Dendritic cell treated with granulocyte-macrophage colony-stimulating factor and Interleukin-4, amounts not matched to agents 40 ng/mL and 50 ng/mL, for 4 days (primary cell): ENCODE results near the gene KIZ.

ENCODE experiments used
- H3K27ac Mint-ChIP-seq: one replicate; pipeline ENCODE4 v1.8.0; 2022; ENCODE audit warnings: mild to moderate bottlenecking, mixed read lengths
- H3K27me3 Mint-ChIP-seq: one replicate; pipeline ENCODE4 v1.8.0; 2022; ENCODE audit warnings: mild to moderate bottlenecking, mixed read lengths
- H3K36me3 Mint-ChIP-seq: one replicate; pipeline ENCODE4 v1.8.0; 2022; ENCODE audit warnings: low read depth, mixed read lengths
- H3K4me1 Mint-ChIP-seq: one replicate; pipeline ENCODE4 v1.8.0; 2022; ENCODE audit warnings: low read depth, mixed read lengths
- H3K4me3 Mint-ChIP-seq: one replicate; pipeline ENCODE4 v1.8.0; 2022; ENCODE audit warnings: mild to moderate bottlenecking, moderate library complexity, mixed read lengths
- H3K9me3 Mint-ChIP-seq: one replicate; pipeline ENCODE4 v1.8.0; 2022; ENCODE audit warnings: mixed read lengths
- intact Hi-C: fragments of 100-400 bp; cut with micrococcal nuclease; formaldehyde crosslinking; loops from one replicate; pipeline ENCODE4 v1.15.0; 2022

Gene KIZ

DNA sequence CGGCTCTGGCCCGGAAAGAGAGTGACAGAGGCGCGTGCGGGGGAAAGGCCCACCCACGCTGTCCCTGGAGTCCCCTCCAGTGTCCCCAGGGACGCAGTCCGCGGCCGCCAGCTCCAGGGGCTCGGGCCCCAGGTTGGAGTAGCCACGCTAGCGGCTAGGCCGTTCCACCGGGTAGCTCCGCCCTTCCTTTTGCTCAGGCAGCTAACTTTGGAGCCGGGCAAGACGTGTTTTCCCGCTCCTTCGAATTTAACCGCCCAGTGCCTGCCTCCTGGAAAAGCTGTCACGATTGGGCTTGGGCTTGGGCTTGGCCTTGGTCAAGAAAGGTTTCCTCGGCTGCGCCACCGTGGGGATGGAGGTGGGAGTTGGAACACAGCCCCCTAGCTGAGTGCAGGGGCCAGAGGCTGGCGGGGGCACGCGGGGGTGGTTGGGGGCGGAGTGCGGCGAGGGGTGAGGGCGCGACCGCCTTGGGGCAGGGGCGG lies 24.4 kb upstream of the KIZ start:
- Mint-ChIP-seq H3K9me3 (no peaks in the 10 kb centered on the region), H3K27ac (peak overlapping the region; percentile 88), H3K4me3 (peak overlapping the region; percentile 82), H3K27me3 (peaks cover 86% of the 10 kb centered on the region), H3K36me3 (no peaks in the 10 kb centered on the region), H3K4me1 (peaks cover 51% of the 10 kb centered on the region)
- intact Hi-C loops, result no loop called here

DNA sequence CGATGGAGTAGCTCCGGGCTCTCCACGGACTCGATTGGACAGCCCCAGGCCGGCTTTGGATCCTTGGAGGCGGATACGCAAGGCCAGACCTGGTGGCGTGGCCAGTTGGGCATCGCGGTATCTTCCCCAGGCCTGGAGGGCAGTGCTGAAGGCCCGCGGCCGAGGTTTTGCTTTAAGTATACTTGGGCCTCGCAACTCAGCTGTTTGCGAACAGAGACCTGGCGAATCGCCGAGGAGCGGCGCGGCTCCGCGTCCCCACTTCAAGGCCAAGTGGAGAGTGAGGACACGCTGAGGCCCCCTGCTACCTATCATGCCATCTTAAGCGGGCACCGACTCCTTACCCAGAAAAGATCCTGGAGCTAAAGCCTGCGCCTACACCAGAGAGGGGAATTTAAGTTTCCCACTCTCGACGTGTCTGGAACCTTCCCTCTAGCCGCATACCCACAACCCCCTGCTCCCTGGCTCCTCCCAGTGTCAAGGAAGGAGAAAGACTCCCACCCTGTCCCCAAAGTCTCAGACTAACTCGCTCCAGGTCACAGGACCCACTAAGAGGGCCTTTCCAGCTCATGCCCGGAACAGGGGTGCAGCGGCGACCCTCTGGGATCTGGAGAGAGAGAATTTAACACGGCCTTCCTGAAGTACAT lies 23.8 kb upstream of the KIZ start:
- Mint-ChIP-seq H3K36me3 (no peaks in the 10 kb centered on the region), H3K4me3 (peak overlapping the region; percentile 72), H3K4me1 (peaks cover 51% of the 10 kb centered on the region), H3K27me3 (peaks cover 85% of the 10 kb centered on the region), H3K27ac (peak overlapping the region; percentile 88), H3K9me3 (no peaks in the 10 kb centered on the region)
- intact Hi-C loops, result no loop called here

DNA sequence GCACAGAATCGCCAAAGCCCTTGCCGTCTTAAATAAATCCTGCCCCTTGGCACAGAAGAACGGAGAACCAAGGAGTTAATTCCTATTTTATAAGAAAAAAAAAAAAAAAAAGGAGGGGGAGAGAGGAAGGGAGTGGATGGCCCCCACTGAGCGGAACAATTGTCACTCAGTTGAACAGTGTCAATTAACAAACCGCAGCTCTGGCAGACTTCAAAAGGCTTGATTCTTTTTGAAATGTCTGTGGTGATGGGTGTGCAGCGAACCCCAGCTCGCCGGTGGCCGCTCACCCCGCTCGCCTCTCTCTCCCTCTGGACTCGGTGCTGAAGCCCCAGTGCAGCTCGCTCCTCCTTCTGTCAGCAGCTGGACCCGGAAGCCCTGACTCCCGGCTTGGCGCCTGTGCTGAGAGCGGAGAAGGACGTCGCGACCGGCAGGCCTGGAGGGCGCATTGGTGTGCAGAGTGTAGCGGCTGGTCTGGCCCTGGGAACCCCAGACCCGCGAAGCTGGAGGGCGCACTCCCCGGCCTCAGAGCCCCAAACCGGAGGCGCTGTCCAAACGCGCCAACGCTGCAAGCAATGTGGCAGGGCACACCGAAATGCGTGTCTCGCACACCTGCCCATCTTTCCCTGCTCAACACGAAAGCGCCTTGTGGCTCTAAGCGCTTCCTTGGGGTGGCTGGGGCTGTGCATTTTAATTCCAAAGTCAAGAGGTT lies 23.1 kb upstream of the KIZ start:
- peaks cover 86% of the 10 kb centered on the region for H3K27me3 Mint-ChIP-seq

DNA sequence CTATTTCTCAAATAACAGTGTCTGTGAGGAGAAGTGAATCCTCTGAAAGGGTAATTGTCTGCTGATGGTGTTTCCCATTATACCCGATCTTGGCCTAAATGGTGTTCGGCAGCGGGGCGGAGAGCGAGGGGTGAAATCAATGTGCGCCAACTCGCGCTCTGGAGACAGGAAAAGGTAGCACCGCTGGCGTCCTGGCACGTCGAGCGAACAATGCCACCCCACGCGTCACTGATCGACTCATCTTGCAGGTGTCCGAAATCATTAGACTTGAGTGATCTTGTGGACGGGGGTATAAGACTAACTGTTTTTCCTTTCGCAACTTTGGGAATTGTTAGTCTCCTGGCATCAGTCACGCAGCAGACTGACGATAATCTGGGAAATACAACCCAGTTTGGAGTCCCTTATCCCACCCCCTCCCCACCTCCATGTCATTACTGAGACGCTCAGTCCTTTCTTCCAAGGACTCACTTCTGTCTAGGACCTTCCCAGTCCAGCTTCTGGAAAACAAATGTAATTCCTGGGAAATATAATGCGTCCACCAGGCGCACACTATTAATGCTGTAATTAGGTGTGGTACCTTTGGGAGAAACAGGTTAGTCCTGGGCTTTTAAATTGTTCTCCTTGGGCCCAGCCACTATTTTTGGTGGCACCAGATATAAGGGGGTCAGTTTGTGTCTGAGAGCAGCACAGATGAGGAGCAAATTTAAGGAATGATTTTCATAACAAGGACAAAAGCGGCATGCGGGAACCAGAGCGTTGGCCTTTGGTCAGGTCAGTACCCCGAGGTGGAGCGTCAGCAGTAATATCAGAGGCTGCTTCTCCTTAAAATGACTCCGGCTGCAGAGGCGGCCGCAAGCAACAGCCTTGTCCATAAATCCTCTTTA lies 22.1 kb upstream of the KIZ start:
- Mint-ChIP-seq H3K4me3 (no peak overlapping the region), H3K27me3 (peaks cover 85% of the 10 kb centered on the region), H3K4me1 (peaks cover 51% of the 10 kb centered on the region), H3K9me3 (no peaks in the 10 kb centered on the region), H3K36me3 (no peaks in the 10 kb centered on the region), H3K27ac (no peak overlapping the region)
- intact Hi-C loops, result no loop called here

More for the DNA sequence above, 23.1 kb upstream of the KIZ start:
- peak overlapping the region; percentile 72 for H3K4me3 Mint-ChIP-seq
- H3K36me3 Mint-ChIP-seq, result no peaks in the 10 kb centered on the region
- H3K4me1 Mint-ChIP-seq, result peaks cover 51% of the 10 kb centered on the region
- intact Hi-C loops, result no loop called here
- no peaks in the 10 kb centered on the region for H3K9me3 Mint-ChIP-seq
- H3K27ac Mint-ChIP-seq, result peak overlapping the region; percentile 88

DNA sequence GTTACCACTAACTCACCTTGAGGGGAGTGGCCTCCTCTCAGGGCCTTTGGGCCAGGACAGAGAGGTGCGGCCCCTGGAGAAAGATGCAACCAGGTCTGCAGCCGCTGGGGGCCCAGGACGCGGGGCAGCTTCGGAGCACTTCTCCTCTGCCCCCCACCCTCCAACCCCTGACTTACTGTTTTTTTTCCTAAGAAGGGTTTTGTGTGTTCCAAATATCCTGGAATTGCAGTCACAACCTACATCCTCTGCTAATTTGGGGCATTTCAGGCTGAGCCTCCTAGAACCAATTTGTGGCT lies 21.5 kb upstream of the KIZ start:
- intact Hi-C loops, result no loop called here
- Mint-ChIP-seq H3K4me1 (peaks cover 48% of the 10 kb centered on the region), H3K9me3 (no peaks in the 10 kb centered on the region), H3K36me3 (no peaks in the 10 kb centered on the region), H3K27ac (no peak overlapping the region), H3K27me3 (peaks cover 86% of the 10 kb centered on the region), H3K4me3 (no peak overlapping the region)

DNA sequence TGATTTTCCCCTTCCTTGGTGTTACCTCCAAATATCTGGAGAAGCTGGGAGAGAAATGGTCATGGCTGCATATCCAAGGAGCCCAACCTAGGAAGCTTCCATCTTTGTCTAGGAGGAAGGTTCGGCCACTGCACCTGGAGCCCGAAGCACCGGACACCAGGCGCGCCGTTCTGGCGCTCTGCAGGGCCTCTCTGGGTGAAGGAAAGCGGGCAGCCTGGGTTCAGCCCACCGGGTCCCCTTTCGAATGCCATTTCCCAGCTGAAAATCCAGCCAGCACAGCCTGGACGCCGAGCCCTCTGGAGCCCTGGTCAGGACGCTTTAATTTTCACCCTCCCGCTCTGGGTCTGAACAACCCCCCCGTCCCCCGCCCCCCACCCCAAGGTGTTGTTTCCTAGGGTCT lies 21.0 kb upstream of the KIZ start:
- no peaks in the 10 kb centered on the region for H3K9me3 Mint-ChIP-seq
- H3K27me3 Mint-ChIP-seq, result peaks cover 89% of the 10 kb centered on the region
- no peaks in the 10 kb centered on the region for H3K36me3 Mint-ChIP-seq
- no peak overlapping the region for H3K27ac Mint-ChIP-seq
- peaks cover 45% of the 10 kb centered on the region for H3K4me1 Mint-ChIP-seq
- no peak overlapping the region for H3K4me3 Mint-ChIP-seq
- intact Hi-C loops, result no loop called here

DNA sequence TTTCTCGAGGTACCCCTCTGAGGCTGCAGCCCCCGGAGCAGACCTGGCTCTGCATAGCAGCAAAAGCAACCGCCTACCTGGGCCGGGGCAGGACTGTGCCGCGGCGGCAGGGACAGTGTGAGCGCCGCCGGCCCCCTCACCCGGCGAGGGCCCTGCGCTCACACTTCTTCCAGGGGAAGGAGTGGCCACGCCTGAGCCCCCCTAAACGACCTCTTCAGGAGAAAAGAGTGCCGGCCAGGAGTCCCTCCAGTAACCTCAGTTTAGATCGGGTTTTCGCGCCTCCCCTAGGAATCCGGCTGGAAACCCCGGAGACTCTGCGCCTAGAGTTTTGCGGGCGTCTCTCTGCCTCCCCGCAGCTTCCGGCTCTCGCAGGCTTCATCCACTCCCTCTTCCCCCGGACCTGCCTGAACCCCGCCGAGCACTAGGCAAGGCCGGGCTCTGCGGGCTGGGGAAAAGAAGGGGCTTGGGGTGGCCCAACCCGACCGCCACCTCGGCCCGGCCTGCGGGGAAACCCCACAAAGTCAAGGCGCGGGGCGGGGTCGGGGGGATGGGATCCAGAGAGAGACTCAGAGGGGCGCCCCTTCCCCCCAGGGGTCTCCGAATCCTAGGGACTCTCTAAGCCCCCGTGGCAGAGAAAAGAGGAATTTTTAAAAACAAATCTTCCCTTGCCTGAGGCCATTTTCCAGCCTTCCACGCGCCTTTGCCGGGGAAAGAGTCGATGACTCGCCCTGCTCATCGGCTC lies 20.3 kb upstream of the KIZ start:
- Mint-ChIP-seq H3K4me1 (peaks cover 43% of the 10 kb centered on the region), H3K9me3 (no peaks in the 10 kb centered on the region), H3K36me3 (no peaks in the 10 kb centered on the region), H3K27ac (no peak overlapping the region), H3K27me3 (peaks cover 92% of the 10 kb centered on the region), H3K4me3 (peak overlapping the region; percentile 49)
- intact Hi-C loops, result no loop called here

DNA sequence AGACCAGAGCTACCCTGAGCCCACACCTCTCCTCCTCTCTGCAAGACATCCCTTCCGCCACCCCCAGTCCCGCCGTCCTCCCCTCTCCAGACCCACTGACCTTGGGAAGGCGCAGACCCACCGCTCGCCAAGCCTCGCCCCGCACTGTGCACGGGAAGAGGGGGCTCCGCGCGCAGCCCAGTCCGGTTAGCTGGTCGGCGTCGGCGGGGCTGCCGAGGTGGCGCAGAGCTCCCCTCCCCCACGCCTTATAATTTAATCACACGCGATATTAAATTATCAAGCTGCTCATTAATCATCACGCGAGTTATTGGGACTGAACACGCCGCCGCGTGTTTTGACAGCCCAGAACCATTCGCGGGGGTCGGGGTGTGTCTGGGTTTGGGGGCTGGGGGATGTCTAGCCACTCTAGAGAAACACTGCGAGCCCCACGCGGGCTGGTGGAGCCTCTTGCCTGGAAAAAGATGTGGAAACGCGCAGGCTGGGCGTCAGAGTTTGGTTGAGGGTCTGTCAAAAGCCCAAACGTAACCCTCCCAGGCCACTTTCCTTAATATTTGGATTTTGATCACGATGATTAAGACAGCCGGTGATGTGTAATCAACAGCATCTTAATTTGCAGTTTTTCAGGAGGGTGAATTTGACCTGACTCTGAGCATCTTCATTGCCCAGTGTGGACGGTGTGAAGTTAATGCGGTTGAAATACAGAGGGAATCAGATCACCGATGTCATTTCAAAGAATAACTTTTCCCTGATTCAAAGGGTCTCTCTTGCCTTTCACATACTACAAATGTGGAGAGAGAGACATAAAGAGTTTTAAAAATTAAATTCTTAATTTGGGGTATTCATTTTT lies 19.5 kb upstream of the KIZ start, which contains the start of gene LINC00237:
Gene LINC00237 (minus strand): TSS at position 188 of the 847 bp plus-strand sequence.
- intact Hi-C loops, result no loop called here
- no peak within 1 kb of the TSS for H3K27ac Mint-ChIP-seq
- peaks cover 90% of the 10 kb centered on the region for H3K27me3 Mint-ChIP-seq
- peak within 1 kb of the TSS; percentile 49 for H3K4me3 Mint-ChIP-seq
- peaks cover 35% of the 10 kb centered on the region for H3K4me1 Mint-ChIP-seq
- no peaks in the 10 kb centered on the region for H3K9me3 Mint-ChIP-seq
- H3K36me3 Mint-ChIP-seq, result no peaks in the 10 kb centered on the region

DNA sequence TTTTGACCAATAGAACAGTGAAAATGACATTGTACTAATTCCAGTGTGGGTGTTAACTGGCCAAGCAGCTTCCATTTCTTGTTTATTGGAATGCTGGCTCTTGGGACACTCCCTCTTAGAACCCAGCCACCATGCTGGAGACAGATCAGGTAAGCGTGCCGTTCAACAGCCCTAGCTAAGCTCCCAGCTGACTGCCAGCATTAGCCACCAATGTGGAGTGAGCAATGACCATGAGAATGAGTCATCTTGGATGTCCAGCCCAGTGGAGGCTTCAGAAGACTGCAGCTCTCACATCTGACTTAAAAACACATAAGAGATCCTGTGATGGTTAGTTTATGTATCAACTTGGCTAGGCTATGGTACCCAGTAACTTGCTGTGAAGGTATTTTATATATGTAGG lies 16.7 kb upstream of the KIZ start:
- Mint-ChIP-seq H3K4me1 (peaks cover 11% of the 10 kb centered on the region), H3K27me3 (peaks cover 83% of the 10 kb centered on the region), H3K4me3 (no peak overlapping the region), H3K27ac (no peak overlapping the region), H3K36me3 (no peaks in the 10 kb centered on the region), H3K9me3 (no peaks in the 10 kb centered on the region)
- intact Hi-C loops, result no loop called here

DNA sequence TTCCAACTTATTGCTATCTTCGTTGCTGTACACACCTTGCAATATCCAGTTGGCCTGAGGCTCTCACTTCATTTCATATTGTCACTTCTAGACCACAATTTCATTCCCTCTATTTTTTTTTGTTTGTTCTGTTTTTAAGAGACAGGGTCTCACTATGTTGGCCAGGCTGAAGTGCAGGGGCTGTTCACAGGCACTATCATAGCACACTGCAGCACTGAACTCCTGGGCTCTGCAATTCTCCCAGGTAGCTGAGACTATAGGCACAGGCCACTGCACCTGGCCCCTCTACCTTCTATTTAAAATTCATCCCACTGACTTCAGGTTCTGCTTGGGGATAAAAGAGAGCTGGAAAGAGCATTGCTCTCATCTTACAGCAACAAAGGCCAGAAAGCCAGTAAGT lies 15.1 kb upstream of the KIZ start:
- no peak overlapping the region for H3K27ac Mint-ChIP-seq
- H3K4me3 Mint-ChIP-seq, result no peak overlapping the region
- peaks cover 5% of the 10 kb centered on the region for H3K4me1 Mint-ChIP-seq
- H3K27me3 Mint-ChIP-seq, result peaks cover 77% of the 10 kb centered on the region
- intact Hi-C loops, result no loop called here
- H3K36me3 Mint-ChIP-seq, result no peaks in the 10 kb centered on the region
- no peaks in the 10 kb centered on the region for H3K9me3 Mint-ChIP-seq

DNA sequence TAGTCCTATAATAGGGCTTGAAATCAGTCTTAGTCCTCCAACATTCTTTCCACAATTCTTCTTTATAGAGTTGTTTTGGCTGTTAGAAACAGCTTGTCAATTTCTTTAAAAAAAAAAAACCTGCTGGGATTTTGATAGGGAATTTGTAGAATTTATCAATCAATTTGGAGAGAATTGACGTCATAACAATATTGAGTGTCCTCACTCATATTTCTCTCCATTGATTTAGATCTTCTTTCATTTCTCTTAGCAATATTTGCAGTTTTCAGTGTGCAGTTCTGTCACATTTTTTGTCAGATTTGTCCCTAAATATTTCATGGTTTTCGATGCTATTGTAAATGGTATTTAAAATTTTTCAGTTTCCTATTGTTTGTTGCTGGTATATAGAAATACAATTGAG lies 14.5 kb upstream of the KIZ start:
- Mint-ChIP-seq H3K4me1 (no peaks in the 10 kb centered on the region), H3K4me3 (no peak overlapping the region), H3K27me3 (peaks cover 77% of the 10 kb centered on the region), H3K27ac (no peak overlapping the region), H3K36me3 (no peaks in the 10 kb centered on the region), H3K9me3 (no peaks in the 10 kb centered on the region)
- intact Hi-C loops, result no loop called here

DNA sequence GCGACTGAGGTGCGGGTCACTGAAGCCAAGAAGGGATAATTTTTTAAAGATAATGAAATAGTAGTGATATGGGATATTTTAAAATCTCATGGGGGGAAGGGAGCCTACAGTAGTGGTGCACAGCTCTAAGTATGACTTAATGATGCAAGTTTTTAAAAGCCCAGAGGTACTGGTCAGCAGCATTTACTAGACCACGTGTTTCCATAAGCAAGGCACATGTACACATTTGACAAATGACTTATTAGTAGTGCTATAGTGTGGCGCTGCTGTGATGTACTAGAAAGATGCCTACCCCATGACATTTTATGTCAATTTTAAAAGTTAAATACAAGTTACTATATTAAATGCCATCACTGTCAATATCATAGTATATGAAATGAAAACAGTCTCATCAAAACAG lies 12.2 kb upstream of the KIZ start:
- no peaks in the 10 kb centered on the region for H3K36me3 Mint-ChIP-seq
- H3K4me3 Mint-ChIP-seq, result no peak overlapping the region
- H3K27ac Mint-ChIP-seq, result no peak overlapping the region
- no peaks in the 10 kb centered on the region for H3K4me1 Mint-ChIP-seq
- intact Hi-C loops, result no loop called here
- H3K27me3 Mint-ChIP-seq, result peaks cover 73% of the 10 kb centered on the region
- no peaks in the 10 kb centered on the region for H3K9me3 Mint-ChIP-seq

DNA sequence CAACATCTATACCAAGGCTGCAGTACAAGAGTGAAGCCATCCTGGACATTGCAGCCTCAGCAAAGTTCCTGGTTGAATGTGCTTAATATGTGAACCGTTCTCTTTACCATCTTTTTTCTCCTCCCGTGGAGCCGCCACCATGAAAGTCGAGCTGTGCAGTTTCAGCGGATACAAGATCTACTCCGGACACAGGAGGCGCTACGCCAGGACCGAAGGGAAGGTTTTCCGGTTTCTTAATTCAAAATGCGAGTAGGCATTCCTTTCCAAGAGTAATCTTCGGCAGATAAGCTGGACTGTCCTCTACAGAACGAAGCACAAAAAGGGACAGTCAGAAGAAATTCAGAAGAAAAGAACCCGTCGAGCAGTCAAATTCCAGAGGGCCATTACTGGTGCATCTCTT lies 11.3 kb upstream of the KIZ start:
- intact Hi-C loops, result no loop called here
- Mint-ChIP-seq H3K27ac (no peak overlapping the region), H3K27me3 (peaks cover 70% of the 10 kb centered on the region), H3K36me3 (no peaks in the 10 kb centered on the region), H3K4me1 (no peaks in the 10 kb centered on the region), H3K9me3 (no peaks in the 10 kb centered on the region), H3K4me3 (no peak overlapping the region)
